Calu3 (cell line): ENCODE data around the gene MYL3. TPM values are rescaled to one million over a fixed set of nuclear protein-coding genes. Genes with fewer than 3 reads are reported as not detected.
A peak's percentile ranks its signal among the peaks of the same experiment; 100 is the strongest.
"Not testable (repeated sequence)": the region's sequence is repeated elsewhere in the genome, so short reads cannot be mapped to it uniquely, and the experiment has no call there.

ENCODE experiments used
- Bru-seq: library from RNA; stranded (reverse); fragments of 400-500 nt; gene quantifications from one replicate; lab custom pipeline; 2021; lab: Mats Ljungman, UMichigan
- BruChase-seq, 2 experiments: library from RNA; stranded (reverse); fragments of 400-500 nt; gene quantifications; one replicate each; lab custom pipeline; 2021; lab: Mats Ljungman, UMichigan
- BruUV-seq: library from RNA; stranded (reverse); fragments of 400-500 nt; replicated peaks from 2 replicates; lab custom pipeline; 2021; lab: Mats Ljungman, UMichigan
- CTCF ChIA-PET: fragments of 300-600 bp; sonication (Branson Sonifier 250); formaldehyde crosslinking; loops from one replicate; lab custom pipeline; 2022; ENCODE audit warnings: antibody characterized with exemption; lab: Charles Lee
- DNase-seq: peaks from one replicate; pipeline ENCODE4 v3.0.0; 2022
- H3K27ac Mint-ChIP-seq: one replicate; pipeline ENCODE4 v1.8.0; 2022; ENCODE audit warnings: mixed read lengths; ENCODE audit not compliant: unreplicated experiment
- H3K27me3 Mint-ChIP-seq: one replicate; pipeline ENCODE4 v1.8.0; 2022; ENCODE audit warnings: mixed read lengths; ENCODE audit not compliant: unreplicated experiment
- H3K36me3 Mint-ChIP-seq: one replicate; pipeline ENCODE4 v1.8.0; 2022; ENCODE audit warnings: mild to moderate bottlenecking, moderate library complexity, mixed read lengths; ENCODE audit not compliant: insufficient read depth, unreplicated experiment
- H3K4me1 Mint-ChIP-seq: one replicate; pipeline ENCODE4 v1.8.0; 2022; ENCODE audit warnings: mild to moderate bottlenecking, low read depth, mixed read lengths; ENCODE audit not compliant: unreplicated experiment
- H3K4me3 Mint-ChIP-seq: one replicate; pipeline ENCODE4 v1.8.0; 2022; ENCODE audit warnings: mild to moderate bottlenecking, low read depth, moderate library complexity, mixed read lengths; ENCODE audit not compliant: unreplicated experiment
- H3K9me3 Mint-ChIP-seq: one replicate; pipeline ENCODE4 v1.8.0; 2022; ENCODE audit warnings: low read depth, mixed read lengths; ENCODE audit not compliant: unreplicated experiment
- intact Hi-C: fragments of 100-400 bp; cut with micrococcal nuclease; formaldehyde crosslinking; loops from one replicate; pipeline ENCODE4 v1.10.0; 2022; ENCODE audit not compliant: unreplicated experiment
- long read RNA-seq: library from polyadenylated mRNA; stranded (forward); transcript quantifications from one replicate; pipeline ENCODE4 v2.0.0, GENCODE V29; 2022
- total RNA-seq: library from RNA; stranded (reverse); gene quantifications from 2 replicates; pipeline ENCODE4 v1.2.3, GENCODE V29; 2022
- TF ChIP-seq, protein P1 (sequence below): fragments of 200-600 bp; IDR thresholded peaks from one replicate; pipeline ENCODE4 v1.8.0; 2022; ENCODE audit warnings: antibody characterized with exemption; ENCODE audit not compliant: unreplicated experiment

MYL3 gene
- not detected in 2 replicates for total RNA-seq
- not detected for Bru-seq, nascent RNA
- BruChase-seq, experiment 1, labeled RNA remaining after a 6-hour chase = percentile 15 among the genes with signal in this experiment
- BruChase-seq, experiment 2, labeled RNA remaining after a 2-hour chase = not detected
- long read RNA-seq = 0 reads

DNA sequence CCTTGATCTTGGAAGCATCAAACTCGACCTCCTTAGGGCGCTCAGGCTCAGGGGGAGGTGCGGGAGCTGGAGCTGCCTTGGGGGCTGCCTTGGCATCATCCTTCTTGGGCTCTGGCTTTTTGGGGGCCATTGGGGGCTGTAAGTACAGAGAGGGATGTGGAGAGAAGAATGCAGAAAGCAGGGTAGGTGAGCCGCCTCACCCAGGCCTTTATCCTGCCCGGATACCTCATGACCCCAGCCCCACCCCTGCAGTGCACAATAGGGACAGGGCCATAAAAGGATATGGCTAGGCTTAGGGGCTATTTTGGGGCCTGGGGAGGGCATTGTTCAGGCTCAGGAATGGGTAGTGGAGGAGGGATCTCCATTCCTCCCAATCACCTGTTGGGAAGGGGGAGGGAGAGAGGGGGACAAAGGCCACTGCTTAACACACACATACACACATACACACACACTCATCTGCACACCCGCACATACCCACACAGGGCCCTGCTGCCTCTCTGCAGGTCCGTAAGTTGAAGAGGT is at the start of gene MYL3:
TSS of gene MYL3 (minus strand) at position 184 of the 522 bp plus-strand sequence. CDS start at position 130, 54 bp downstream.
- CTCF ChIA-PET = interaction anchor here (1.1 kb wide), 1 partner anchor 8 kb away, joined by 3 read pairs; no protein-coding TSS in a partner anchor
- no peaks in the 10 kb centered on the region for H3K9me3 Mint-ChIP-seq
- peaks cover 34% of the 10 kb centered on the region for H3K27me3 Mint-ChIP-seq
- intact Hi-C loops = loop anchor here (5.0 kb wide), 1 partner anchor 34 kb away; no protein-coding TSS in a partner anchor
- TF ChIP-seq, protein P1, sequence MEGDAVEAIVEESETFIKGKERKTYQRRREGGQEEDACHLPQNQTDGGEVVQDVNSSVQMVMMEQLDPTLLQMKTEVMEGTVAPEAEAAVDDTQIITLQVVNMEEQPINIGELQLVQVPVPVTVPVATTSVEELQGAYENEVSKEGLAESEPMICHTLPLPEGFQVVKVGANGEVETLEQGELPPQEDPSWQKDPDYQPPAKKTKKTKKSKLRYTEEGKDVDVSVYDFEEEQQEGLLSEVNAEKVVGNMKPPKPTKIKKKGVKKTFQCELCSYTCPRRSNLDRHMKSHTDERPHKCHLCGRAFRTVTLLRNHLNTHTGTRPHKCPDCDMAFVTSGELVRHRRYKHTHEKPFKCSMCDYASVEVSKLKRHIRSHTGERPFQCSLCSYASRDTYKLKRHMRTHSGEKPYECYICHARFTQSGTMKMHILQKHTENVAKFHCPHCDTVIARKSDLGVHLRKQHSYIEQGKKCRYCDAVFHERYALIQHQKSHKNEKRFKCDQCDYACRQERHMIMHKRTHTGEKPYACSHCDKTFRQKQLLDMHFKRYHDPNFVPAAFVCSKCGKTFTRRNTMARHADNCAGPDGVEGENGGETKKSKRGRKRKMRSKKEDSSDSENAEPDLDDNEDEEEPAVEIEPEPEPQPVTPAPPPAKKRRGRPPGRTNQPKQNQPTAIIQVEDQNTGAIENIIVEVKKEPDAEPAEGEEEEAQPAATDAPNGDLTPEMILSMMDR = no peak
- H3K36me3 Mint-ChIP-seq = no peaks in the 10 kb centered on the region
- no peak within 1 kb of the TSS for H3K4me3 Mint-ChIP-seq
- no TSS peak for BruUV-seq
- H3K27ac Mint-ChIP-seq = no peak within 1 kb of the TSS
- no peak for DNase-seq
- H3K4me1 Mint-ChIP-seq = no peaks in the 10 kb centered on the region

DNA sequence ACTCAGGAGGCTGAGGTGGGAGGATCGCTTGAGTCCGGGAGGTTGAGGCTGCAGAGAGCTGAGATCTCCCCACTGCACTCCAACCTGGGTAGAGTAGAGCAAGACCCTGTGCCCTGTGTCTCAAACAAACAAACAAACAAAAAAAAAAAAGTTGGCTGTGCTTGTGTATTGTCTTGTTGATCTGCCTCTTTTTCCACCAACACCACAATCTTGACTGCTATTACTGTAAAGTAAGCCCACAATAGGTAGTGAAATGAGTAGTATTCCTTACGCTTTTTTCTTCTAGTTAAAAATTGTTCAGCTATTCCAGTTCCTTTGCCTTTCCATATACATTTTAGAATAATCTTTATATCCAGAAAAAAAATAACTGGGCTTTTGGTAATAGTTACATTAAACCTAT is 49.7 kb upstream of the MYL3 start:
- intact Hi-C loops = no loop called here
- CTCF ChIA-PET = interaction anchor here (0.8 to 1.4 kb wide), 3 partner anchors 10 to 23 kb away, joined by 3 to 6 read pairs (median 5); no protein-coding TSS in a partner anchor
- TF ChIP-seq, protein P1 = no peak
- DNase-seq = no peak
- peaks cover 16% of the 10 kb centered on the region for H3K36me3 Mint-ChIP-seq
- H3K27me3 Mint-ChIP-seq = no peaks in the 10 kb centered on the region
- H3K4me3 Mint-ChIP-seq = no peak overlapping the region
- no peak overlapping the region for H3K27ac Mint-ChIP-seq
- peaks cover 2% of the 10 kb centered on the region for H3K9me3 Mint-ChIP-seq
- H3K4me1 Mint-ChIP-seq = peaks cover 9% of the 10 kb centered on the region
- no TSS peak for BruUV-seq

DNA sequence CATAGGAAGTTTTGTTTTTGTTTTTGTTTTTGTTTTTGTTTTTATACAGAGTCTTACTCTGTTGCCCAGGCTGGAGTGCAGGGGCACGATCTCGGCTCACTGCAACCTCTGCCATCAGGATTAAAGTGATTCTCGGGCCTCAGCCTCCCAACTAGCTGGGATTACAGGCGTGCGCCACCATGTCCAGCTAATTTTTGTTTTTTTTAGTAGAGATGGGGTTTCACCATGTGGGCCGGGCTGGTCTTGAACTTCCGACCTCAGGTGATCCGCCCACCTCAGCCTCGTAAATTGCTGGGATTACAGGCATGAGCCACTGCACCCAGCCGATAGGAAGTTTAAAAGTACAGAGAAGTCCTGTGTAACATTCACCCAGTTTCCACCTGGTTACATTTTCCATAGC is 47.7 kb upstream of the MYL3 start:
- CTCF ChIA-PET, BruUV-seq, intact Hi-C loops, H3K4me3 Mint-ChIP-seq, DNase-seq, H3K9me3 Mint-ChIP-seq, H3K27ac Mint-ChIP-seq, H3K27me3 Mint-ChIP-seq, H3K4me1 Mint-ChIP-seq: not testable (repeated sequence)
- peaks cover 11% of the 10 kb centered on the region for H3K36me3 Mint-ChIP-seq

DNA sequence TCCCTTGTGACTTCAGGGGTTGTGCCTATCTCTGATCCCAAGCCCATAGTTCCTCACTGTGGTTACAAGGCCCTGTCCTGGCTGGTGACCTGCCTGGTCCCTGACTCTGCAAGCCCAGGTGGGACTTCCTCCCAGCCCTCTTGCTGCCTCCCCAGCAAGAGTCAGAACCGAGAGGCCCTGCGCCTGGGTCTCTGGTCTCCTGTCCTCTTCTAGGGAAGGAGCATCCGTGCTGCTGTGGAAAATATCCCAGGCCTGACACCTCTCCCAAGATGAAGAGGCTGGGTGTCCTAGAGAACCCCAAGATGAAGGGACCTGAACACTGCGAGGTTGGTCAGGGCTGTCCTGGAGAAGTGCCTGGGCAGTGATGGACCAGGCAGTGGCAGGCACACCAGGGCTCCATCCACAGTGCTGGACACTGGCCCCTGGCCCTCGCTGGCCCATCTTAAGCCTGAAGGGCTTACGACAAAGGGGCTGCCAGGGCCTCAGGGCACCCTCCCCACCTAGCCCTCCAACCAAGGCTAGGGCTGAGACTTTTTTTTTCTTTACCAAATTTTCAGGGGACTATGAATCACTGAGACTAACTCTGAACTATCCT is 47.0 kb upstream of the MYL3 start:
- Mint-ChIP-seq H3K27me3 (no peaks in the 10 kb centered on the region), H3K9me3 (no peaks in the 10 kb centered on the region), H3K4me1 (peaks cover 9% of the 10 kb centered on the region), H3K27ac (no peak overlapping the region), H3K4me3 (no peak overlapping the region), H3K36me3 (peaks cover 6% of the 10 kb centered on the region)
- CTCF ChIA-PET = interaction anchor here (0.8 to 1.5 kb wide), 10 partner anchors 15 to 246 kb away, joined by 3 to 11 read pairs (median 4); no protein-coding TSS in a partner anchor
- no TSS peak for BruUV-seq
- intact Hi-C loops = no loop called here
- TF ChIP-seq, protein P1 = no peak
- no peak for DNase-seq
